NCI-H2029 treated with DMSO at 0.1 percent for 48 hours (cell line): ENCODE results near the gene ABCC10.
"Not testable (repeated sequence)": the region's sequence is repeated elsewhere in the genome, so short reads cannot be mapped to it uniquely, and the experiment has no call there.

ENCODE experiments used
- DNase-seq: peaks from one replicate; lab custom pipeline; 2025; lab: John Stamatoyannopoulos, UW

ABCC10 gene

DNA sequence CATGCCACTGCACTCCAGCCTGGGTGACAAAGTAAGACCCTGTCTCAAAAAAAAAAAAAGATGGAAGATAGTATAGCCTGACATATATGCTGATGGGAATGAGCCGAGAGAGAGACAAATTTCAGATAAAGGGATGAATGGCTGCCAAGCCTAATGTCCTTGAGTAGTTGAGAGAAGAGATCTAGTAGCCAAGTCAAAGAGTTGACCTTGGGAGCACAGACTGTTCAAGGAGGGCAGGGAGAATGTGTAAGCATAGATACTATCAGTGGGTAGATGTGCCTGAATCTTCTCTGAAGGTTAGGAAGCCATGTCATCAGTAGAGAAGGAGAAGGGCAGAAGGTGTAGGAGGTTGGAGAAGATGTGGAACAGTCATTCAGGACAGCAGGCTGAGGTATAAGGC lies 20.0 kb upstream of the ABCC10 start:
- no peak for DNase-seq

DNA sequence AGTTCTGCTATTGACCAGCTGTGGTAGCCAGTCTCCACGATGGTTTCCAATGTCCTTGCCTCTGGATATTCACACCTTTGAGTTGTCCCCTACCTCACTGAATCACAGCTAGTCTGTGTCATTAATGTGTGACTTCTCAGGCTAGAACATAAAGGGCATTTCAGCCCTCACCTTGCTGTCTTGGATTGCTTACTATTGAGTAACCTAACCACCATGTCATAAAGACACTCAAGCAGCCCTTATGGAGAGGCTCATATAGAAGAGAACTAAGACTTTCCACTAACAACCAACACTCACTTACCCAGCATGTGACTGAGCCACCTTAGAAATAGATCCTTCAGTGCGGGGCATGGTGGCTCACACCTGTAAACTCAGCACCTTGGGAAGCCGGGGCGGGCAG lies 19.1 kb upstream of the ABCC10 start:
- DNase-seq = no peak

DNA sequence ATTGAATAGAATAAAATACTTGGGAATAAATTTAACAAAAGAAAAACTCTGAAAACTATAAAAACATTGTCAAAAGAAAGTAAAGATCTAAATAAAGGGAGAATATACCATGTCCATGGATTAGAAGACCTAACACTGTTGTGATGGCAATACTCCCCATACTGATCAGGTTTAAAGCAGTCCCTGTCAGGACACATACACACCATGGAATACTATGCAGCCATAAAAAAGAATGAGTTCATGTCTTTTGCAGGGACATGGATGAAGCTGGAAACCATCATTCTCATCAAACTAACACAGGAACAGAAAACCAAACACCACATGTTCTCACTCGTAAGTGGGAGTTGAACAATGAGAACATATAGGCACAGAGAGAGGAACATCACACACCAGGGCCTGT lies 16.6 kb upstream of the ABCC10 start:
- not testable (repeated sequence) for DNase-seq

DNA sequence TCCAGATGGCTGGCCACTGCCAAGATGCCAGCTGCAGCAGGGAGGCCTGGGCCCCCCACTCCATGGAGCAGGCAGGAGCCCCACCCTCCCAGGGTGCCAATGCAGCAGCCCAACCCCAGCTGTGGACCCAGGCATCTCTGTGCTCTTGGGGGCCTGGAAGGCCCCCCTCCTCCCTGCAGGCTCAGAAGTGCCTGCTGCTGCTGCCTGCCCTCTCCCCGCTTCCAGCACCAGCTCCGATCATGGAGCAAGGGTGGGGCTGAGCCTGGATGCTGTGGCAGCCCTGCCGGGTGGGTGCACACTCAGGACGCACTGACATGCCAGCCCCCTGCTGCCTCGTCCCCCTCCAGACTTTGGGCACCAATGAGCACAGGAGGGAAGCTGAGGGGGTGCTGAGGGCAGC lies 14.8 kb upstream of the ABCC10 start:
- DNase-seq = no peak

DNA sequence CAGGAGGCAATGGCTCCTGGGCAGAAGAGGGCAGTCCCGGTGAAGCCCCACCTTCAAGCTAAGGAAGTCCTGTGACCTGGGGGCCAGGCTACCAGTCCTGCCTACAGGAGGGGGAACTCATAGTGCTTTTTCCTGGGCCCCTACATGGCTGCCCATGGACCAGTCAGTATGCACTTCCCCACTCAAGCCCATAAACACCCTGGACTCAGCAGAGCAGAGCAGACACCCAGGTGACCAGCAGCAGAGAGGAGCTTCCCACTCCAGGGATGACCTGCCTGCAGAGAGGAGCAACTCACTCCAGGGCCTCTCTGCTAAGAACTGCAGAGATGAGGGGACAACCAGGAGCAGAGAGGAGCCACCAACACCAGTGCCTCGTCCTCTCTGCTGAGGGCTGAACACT lies 14.3 kb upstream of the ABCC10 start:
- DNase-seq = no peak

DNA sequence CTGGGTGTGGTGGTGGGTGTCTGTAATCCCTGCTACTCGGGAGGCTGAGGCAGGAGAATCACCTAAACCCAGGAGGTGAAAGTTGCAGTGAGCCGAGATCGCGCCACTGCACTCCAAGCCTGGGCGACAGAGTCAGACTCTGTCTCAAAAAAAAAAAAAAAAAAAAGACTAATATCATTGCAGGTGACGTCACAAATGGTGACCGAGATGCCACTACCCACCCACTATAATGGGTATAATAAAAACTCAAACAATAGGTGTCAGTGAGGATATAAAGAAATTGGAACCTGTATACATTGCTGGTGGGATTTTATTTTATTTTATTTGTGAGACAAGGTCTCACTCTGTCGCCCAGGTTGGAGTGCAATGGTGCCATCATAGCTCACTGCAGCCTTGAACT lies 12.1 kb upstream of the ABCC10 start:
- not testable (repeated sequence) for DNase-seq

DNA sequence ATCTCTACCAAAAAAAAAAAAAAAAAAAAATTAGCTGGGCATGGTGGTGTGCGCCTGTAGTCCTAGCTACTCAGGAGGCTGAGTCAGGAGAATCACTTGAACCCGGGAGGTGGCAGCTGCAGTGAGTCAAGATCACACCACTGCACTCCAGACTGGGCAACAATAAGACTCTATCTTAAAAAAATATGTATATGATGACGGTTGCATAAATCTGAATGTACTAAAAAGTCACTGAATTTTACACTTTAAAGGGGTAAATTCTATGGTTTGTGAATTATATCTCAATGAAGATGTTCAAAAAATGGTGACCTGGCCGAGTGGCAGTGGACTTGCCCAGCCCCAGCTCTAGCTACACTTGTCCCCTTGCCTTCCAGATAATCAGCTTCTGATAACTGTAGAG lies 10.4 kb upstream of the ABCC10 start:
- DNase-seq = no peak

DNA sequence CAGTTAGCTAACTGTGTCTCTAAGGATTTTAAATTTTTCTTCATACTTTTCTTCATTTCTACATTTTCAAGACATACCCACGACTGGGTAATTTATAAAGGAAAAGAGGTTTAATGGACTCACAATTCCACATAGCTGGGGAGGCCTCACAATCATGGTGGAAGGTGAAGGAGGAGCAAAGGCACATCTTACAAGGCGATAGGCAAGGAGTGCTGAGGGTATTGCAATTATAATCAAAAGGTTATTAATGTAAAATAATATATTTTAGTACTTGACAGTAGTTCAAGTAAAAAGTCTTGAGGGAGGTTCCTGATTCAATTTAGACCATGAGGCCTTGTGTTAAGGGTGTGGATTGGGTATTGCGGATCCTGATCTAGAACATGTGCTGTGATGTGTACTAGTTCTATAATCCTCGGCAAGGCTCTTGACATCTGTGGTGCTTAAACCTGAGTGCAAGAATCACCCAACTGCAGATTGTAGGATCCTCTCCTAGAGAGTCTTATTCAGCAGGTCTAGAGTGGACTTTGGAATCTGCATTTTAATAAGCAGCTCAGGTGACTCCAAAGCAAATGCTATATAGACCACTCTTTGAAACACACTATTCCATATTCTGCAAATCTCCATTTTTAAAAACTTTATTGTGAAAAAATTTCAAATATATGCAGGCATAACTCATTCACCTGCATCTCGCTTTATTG lies 7.2 kb upstream of the ABCC10 start:
- DNase-seq = no peak

DNA sequence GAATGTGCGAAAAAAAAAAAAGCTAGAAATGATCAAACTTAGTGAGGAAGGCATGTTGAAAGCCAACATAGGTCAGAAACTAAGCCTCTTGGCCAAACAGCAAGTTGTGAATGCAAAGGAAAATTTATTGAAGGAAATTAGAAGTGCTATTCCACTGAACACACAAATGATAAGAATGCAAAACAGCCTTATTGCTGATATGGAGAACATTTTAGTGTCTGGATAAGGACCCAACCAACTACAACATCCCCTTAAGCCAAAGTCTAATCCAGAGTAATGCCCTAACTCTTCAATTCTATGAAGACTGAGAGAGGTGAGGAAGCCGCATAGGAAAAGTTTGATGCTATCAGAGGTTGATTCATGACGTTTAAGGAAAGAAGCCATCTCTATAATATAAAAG lies 5.5 kb upstream of the ABCC10 start:
- DNase-seq = no peak

DNA sequence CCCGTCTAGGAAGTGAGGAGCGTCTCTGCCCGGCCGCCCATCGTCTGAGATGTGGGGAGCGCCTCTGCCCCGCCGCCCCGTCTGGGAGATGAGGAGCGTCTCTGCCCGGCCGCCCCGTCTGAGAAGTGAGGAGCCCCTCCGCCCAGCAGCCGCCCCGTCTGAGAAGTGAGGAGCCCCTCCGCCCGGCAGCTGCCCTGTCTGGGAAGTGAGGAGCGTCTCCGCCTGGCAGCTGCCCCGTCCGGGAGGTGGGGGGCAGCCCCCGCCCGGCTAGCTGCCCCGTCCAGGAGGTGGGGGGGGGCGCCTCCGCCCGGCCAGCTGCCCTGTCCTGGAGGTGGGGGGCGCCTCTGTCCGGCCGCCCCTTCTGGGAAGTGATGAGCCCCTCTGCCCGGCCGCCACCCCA lies 2.3 kb upstream of the ABCC10 start:
- not testable (repeated sequence) for DNase-seq

DNA sequence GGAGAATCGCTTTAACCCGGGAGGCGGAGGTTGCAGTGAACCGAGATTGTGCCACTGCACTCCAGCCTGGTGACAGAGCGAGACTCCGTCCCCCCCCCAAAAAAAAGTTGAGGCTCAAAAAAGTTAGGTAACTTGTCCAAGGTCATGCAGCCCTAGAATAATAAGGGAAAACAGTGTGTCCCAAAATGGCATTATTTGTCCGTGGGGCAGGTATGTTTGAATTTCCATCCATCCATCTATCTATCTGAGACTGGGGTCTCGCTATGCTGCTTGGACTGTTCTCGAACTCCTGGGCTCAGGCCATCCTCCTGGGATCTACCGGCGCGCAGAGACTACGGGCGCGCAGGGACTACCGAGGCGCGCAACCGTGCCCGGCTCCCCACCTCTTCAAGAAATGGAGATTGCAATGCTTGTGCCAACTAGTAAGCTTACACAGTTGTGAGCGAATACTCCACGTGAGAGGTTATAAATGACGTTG lies 374 bp upstream of the ABCC10 start:
- no peak for DNase-seq

DNA sequence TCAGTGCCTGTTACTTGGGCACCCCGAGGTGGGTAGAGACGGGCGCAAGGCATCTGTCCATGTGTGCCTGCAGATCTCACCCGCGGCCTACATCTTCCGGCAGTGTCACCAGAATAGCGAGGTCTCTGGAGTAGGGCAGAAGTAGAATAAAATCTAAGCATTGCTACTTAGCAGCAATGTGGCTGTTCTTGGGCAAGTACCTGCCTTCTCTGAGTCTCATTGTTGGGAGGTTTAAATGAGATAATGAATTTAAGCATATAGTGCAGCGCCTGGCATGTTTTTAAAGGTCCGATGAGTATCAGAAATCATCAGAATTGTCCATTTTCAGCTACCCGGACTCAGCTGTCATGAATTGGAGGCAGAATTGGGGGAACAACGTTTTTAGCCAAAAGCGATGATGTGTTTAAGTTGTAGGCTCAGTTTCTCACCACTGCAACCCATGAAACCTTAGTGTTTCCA lies 800 bp downstream of the ABCC10 start:
- DNase-seq = no peak

DNA sequence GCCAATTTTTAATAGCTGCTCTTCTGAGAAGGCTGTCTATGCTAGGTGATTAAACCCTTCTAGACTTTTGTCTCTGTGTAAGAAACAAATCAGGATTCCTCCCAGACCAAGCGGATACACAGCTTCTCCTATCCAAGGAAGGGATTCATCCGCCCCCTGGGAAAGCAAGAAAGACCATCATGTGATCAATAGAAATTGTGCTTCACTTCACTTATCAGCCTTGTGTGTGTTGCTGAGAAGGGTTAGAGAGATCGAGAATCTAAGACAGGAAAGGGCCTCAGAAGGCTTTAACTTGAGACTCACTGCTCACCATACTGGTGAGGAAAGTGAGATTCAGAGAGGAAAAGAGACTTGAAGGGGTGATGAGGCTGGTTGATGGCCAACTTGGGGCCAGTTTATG lies 1.5 kb downstream of the ABCC10 start:
- DNase-seq = no peak

DNA sequence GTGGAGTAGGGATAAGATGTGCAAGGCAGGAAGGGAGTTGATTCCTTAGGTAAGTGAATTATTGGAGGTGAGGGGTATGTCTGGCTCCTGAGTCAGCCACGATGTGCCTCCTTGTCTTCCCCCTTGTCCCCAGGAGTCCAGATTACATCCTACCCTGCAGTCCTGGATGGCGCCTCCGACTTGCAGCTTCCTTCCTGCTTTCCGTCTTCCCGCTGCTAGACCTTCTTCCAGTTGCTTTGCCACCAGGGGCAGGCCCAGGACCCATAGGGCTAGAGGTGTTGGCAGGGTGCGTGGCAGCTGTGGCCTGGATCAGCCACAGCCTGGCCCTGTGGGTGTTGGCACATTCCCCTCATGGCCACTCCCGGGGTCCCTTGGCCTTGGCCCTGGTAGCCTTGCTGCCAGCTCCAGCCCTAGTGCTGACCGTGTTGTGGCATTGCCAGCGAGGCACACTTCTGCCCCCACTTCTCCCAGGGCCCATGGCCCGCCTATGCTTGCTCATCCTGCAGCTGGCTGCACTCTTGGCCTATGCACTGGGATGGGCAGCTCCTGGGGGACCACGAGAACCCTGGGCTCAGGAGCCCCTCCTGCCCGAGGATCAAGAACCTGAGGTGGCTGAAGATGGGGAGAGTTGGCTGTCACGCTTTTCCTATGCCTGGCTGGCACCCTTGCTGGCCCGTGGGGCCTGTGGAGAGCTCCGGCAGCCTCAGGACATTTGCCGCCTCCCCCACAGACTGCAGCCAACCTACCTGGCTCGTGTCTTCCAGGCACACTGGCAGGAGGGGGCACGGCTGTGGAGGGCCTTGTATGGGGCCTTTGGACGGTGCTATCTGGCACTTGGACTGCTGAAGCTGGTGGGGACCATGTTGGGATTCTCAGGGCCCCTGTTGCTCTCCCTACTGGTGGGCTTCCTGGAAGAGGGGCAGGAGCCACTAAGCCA lies 4.9 kb downstream of the ABCC10 start:
- DNase-seq = no peak

DNA sequence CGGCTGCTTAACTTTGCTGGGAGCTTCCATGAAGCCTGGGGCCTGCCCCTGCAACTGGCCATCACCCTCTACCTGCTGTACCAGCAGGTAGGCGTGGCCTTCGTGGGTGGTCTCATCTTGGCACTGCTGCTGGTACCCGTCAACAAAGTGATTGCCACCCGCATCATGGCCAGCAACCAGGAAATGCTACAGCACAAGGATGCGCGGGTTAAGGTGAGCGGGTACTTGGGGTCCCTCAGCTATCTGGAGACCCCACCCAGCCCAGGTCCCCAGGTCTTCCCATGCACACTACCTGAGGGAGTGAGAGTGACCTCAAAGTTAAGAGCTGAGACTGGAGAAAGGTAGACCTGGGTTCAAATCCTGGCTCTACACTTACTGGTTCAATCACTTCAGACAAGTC lies 5.8 kb downstream of the ABCC10 start:
- no peak for DNase-seq

DNA sequence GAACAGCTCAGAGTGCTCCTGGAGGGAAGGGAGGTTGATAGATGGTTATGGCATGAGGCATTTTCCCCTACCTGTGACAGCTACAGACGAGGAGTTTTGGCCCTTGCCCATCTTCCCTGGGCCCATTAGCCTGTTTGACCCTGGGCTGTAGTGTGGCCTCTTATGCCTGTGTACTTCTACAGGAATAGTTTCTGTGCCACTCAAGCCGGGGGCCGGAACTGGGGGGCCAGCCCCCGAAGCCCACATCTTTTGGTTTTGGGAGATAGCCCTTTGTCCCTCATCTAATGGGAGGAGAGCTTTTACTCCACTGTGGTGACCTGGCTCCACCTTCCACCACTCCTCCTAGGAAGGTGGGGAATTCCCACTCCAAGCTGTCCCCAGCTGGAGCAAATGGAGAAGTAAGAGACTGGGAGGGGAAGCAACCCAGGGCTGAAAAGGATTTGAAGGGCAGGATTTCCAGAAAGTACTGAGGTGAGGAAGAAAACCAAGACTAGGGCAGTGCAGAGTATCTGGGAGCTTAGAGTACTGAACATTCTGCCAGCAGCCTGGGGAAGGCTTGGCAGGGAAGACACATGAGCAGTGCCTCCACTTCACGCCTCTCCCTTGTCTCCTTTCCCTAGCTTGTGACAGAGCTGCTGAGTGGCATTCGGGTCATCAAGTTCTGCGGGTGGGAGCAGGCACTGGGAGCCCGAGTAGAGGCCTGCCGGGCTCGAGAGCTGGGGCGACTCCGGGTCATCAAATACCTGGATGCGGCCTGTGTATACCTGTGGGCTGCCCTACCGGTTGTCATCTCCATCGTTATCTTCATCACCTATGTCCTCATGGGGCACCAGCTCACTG lies 6.9 kb downstream of the ABCC10 start:
- DNase-seq = no peak

DNA sequence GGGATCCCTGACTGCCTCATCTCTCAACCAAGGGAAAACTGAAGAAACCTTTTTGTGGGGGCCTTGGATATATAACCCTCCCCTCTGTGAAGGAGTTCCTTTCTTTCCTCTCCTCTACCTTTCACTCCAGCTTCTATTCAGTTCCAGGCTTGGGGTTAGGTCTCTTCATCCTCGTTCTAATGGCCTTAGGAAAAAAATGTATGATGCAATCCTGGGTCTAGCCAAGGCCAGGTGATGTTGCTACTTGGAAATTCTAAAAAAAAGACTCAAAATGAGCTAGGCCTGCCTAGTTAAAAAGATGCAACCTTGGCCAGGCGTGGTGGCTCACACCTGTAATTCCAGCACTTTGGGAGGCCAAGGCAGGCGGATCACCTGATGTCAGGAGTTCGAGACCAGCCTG lies 7.6 kb downstream of the ABCC10 start:
- no peak for DNase-seq

DNA sequence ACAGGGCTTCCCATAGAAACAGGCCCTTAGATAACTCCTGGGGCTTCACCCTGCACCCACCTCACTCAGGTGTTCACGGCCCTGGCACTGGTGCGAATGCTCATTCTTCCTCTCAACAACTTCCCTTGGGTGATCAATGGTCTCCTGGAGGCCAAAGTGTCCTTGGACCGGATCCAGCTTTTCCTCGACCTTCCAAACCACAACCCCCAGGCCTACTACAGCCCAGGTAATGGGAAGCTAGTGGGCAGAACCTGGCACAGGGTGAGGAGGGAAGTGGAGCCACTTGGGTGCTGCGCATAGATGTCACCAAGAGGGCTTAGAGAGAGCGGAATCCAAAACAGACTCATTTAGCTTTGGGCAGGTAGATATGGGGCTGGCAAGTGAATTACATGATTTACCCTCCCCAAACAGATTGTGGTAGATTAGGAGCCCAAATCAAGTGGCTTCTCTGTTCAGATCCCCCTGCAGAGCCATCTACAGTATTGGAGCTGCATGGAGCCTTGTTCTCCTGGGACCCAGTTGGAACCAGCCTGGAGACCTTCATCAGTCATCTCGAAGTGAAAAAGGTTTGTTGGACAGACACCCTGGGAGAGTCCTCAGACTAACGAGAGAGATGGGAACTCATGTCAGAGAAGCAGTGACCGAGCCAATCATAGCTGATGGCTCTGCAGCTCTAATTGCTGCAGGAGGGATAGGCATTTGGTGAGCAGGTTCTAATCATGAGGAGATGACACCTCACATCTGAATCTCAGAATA lies 8.5 kb downstream of the ABCC10 start:
- no peak for DNase-seq

DNA sequence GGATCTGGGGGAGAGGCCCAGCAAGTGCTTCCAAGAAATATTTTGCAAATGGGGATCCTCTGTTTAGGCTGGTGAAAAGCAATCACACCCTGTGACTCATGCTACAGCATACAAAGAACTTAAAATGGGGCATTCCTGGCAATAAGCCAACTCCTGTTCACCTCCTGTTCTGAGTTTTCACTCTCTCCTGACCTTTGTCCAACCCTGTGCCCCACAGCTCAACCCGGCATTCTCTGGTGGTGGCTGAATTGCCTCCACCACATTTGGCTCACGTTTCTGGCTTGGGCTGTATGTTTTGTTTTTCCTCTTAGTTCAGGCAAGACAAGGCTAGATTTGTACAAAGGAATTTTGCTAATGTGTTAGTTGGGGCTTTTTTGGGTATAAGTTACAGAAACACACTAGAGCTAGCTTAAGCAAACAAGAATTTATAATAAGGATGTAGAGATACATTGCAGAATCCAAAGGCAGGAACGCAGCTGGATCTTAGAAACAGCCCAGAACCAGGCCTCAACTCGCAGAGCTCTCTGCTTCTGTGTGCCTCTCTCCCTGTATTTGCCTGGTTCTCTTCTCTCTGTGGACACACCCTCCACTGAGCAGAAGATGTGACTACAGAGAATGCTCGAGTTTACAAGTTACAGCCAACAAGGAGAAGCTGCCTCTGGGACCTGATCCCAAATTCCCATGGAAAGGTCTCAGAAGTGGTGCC lies 9.4 kb downstream of the ABCC10 start:
- DNase-seq = no peak

DNA sequence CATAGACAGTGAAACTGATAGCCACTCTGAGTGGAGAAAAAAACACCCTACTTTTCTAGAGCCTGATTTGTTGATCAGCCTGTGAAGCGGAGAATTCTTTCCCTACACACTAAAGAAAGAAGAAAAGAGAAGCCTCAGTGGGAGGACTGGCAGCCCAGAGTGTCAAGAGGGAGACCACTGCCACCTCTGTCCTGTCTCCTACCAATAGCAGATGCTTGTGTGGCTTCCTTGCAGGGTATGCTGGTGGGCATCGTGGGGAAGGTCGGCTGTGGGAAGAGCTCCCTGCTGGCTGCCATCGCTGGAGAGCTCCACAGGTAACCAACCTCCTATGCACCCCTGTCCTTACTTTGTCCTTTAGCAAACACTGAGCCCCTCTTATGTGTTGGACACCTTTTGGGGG lies 10.4 kb downstream of the ABCC10 start:
- DNase-seq = no peak

DNA sequence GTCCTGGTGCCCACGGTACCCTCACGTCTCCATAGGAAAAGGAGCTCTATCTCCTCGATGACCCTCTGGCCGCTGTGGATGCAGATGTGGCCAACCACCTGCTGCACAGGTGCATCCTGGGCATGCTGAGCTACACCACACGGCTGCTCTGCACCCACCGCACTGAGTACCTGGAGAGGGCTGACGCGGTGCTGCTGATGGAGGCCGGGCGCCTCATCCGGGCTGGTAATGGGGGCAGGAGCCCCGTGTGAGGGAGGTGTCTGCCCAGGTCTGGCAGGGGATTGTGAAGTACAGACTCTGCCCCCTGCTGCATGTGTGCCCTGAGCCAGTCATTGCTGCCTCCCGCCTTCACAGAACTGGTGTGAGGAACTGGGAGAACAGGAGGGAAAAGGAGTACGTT lies 15.6 kb downstream of the ABCC10 start:
- DNase-seq = no peak
